Mesendoderm (in vitro differentiated cells): ENCODE measurements around the gene ING3.

Source experiments
- DNase-seq: peaks from one replicate; pipeline ENCODE4 v3.0.0; 2013
- H2AK5ac ChIP-seq: 2 replicates; pipeline ENCODE4 v1.6.1; 2013; ENCODE audit warnings: low read length, inconsistent platforms
- H2BK120ac ChIP-seq: 2 replicates; pipeline ENCODE4 v1.6.1; 2013; ENCODE audit warnings: low read depth, mild to moderate bottlenecking, low read length, moderate library complexity, mixed read lengths
- H2BK15ac ChIP-seq: replicated peaks from 2 replicates; pipeline ENCODE4 v1.6.1; 2013; ENCODE audit warnings: low read depth, mild to moderate bottlenecking, moderate library complexity
- H2BK5ac ChIP-seq: 2 replicates; pipeline ENCODE4 v1.6.1; 2013; ENCODE audit warnings: low read length, inconsistent platforms
- H3K18ac ChIP-seq: 2 replicates; pipeline ENCODE4 v1.6.1; 2013; ENCODE audit warnings: mild to moderate bottlenecking, low read length, mixed read lengths
- H3K23ac ChIP-seq: one replicate; pipeline ENCODE4 v1.6.1; 2013; ENCODE audit warnings: low read length
- H3K27ac ChIP-seq: 2 replicates; pipeline ENCODE4 v1.5.1; 2013; ENCODE audit warnings: low read depth, mild to moderate bottlenecking, inconsistent platforms, low read length, moderate library complexity
- H3K27me3 ChIP-seq: 2 replicates; pipeline ENCODE4 v1.6.1; 2013; ENCODE audit warnings: low read length, control low read depth, mild to moderate bottlenecking, inconsistent platforms; ENCODE audit not compliant: insufficient read depth, poor library complexity
- H3K36me3 ChIP-seq: 2 replicates; pipeline ENCODE4 v1.6.1; 2013; ENCODE audit warnings: low read length, inconsistent platforms; ENCODE audit not compliant: control insufficient read depth, insufficient read depth
- H3K4ac ChIP-seq: one replicate; pipeline ENCODE4 v1.6.1; 2013; ENCODE audit warnings: low read depth, mild to moderate bottlenecking, low read length, moderate library complexity
- H3K4me1 ChIP-seq: 2 replicates; pipeline ENCODE4 v1.6.1; 2013; ENCODE audit warnings: low read depth, low read length, inconsistent platforms; ENCODE audit not compliant: control insufficient read depth
- H3K4me2 ChIP-seq: 2 replicates; pipeline ENCODE4 v1.6.1; 2013; ENCODE audit warnings: low read length
- H3K4me3 ChIP-seq: 2 replicates; pipeline ENCODE4 v1.5.1; 2013; ENCODE audit warnings: mild to moderate bottlenecking, low read length
- H3K56ac ChIP-seq: one replicate; pipeline ENCODE4 v1.6.1; 2013; ENCODE audit warnings: low read length
- H3K79me1 ChIP-seq: 2 replicates; pipeline ENCODE4 v1.6.1; 2013; ENCODE audit warnings: low read length, inconsistent platforms
- H3K79me2 ChIP-seq: 2 replicates; pipeline ENCODE4 v1.6.1; 2013; ENCODE audit warnings: mild to moderate bottlenecking, low read length; ENCODE audit not compliant: control insufficient read depth, insufficient read depth
- H3K9ac ChIP-seq: 2 replicates; pipeline ENCODE4 v1.6.1; 2013; ENCODE audit warnings: low read length, inconsistent platforms
- H4K5ac ChIP-seq: one replicate; pipeline ENCODE4 v1.6.1; 2013; ENCODE audit warnings: low read length
- H4K8ac ChIP-seq: one replicate; pipeline ENCODE4 v1.6.1; 2013; ENCODE audit warnings: low read depth, mild to moderate bottlenecking, control low read depth, low read length, moderate library complexity
- WGBS: extraction: QIAGEN DNeasy Blood & Tissue Kit; methylation state at CpG from one replicate; pipeline ENCODE4 v1.1.7; 2013; ENCODE audit warnings: low lambda C conversion rate, missing lambda C conversion rate; ENCODE audit not compliant: insufficient coverage; ENCODE audit errors: extremely low coverage; 5-methylcytosine and 5-hydroxymethylcytosine counted together

Gene ING3

GRCh38 chr7:120993553-120994191, 43.1 kb downstream of the ING3 start:
- no peak overlapping the region for H3K56ac ChIP-seq
- no CpG with 5 or more reads among the region's 5 CpGs for WGBS
- no peak overlapping the region for H3K18ac ChIP-seq
- no peaks in the 10 kb centered on the region for H3K79me1 ChIP-seq
- H4K5ac ChIP-seq = no peak overlapping the region
- H3K4me1 ChIP-seq = no peaks in the 10 kb centered on the region
- H3K27ac ChIP-seq = no peak overlapping the region
- H3K36me3 ChIP-seq = no peaks in the 10 kb centered on the region
- no peaks in the 10 kb centered on the region for H3K79me2 ChIP-seq
- no peak overlapping the region for H3K4me2 ChIP-seq
- H2BK120ac ChIP-seq = no peak overlapping the region
- no peak overlapping the region for H2BK15ac ChIP-seq
- H3K4me3 ChIP-seq = no peak overlapping the region
- no peak overlapping the region for H3K4ac ChIP-seq
- no peak overlapping the region for H2AK5ac ChIP-seq
- no peak overlapping the region for H2BK5ac ChIP-seq
- no peak overlapping the region for H4K8ac ChIP-seq
- no peak overlapping the region for H3K9ac ChIP-seq
- H3K23ac ChIP-seq = no peak overlapping the region
- no peaks in the 10 kb centered on the region for H3K27me3 ChIP-seq
- DNase-seq = no peak

GRCh38 chr7:120994512-120995410, 44.2 kb downstream of the ING3 start:
- Histone ChIP-seq H2BK120ac (no peak overlapping the region), H3K27ac (no peak overlapping the region), H4K8ac (no peak overlapping the region), H2AK5ac (no peak overlapping the region), H3K4me3 (no peak overlapping the region), H3K56ac (no peak overlapping the region), H2BK15ac (no peak overlapping the region), H2BK5ac (no peak overlapping the region), H3K4me1 (no peaks in the 10 kb centered on the region), H3K27me3 (no peaks in the 10 kb centered on the region), H3K4ac (no peak overlapping the region), H3K23ac (no peak overlapping the region), H3K36me3 (no peaks in the 10 kb centered on the region), H4K5ac (no peak overlapping the region), H3K4me2 (no peak overlapping the region), H3K79me2 (no peaks in the 10 kb centered on the region), H3K79me1 (no peaks in the 10 kb centered on the region), H3K18ac (no peak overlapping the region), H3K9ac (no peak overlapping the region)
- DNase-seq = no peak
- no CpG with 5 or more reads among the region's 5 CpGs for WGBS

DNA sequence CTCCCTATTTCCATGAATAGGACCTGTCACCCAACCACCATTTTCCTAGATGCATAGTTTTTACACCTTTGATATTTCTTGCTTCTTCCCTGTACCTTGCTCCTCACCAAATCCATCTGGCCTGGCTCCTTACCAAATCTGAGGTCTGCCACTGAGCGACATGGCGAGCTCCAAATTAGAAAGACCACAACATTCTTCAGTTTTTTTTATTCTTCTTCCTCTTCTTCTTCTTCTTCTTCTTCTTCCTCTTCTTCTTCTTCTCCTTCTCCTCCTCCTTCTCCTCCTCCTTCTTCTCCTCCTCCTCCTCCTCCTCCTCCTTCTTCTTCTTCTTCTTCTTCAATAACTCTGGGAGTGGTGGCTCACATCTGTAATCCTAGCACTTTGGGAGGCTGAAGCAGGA, 45.1 kb downstream of the ING3 start:
- no CpG with 5 or more reads among the region's 2 CpGs for WGBS
- no peak overlapping the region for H2BK120ac ChIP-seq
- no peak for DNase-seq
- no peak overlapping the region for H3K27ac ChIP-seq
- no peaks in the 10 kb centered on the region for H3K4me1 ChIP-seq
- no peaks in the 10 kb centered on the region for H3K27me3 ChIP-seq
- H3K4ac ChIP-seq = no peak overlapping the region
- H2AK5ac ChIP-seq = no peak overlapping the region
- H3K4me3 ChIP-seq = no peak overlapping the region
- H4K5ac ChIP-seq = no peak overlapping the region
- no peaks in the 10 kb centered on the region for H3K79me2 ChIP-seq
- no peaks in the 10 kb centered on the region for H3K36me3 ChIP-seq
- H3K23ac ChIP-seq = no peak overlapping the region
- no peak overlapping the region for H3K56ac ChIP-seq
- H3K79me1 ChIP-seq = no peaks in the 10 kb centered on the region
- H3K9ac ChIP-seq = no peak overlapping the region
- H2BK5ac ChIP-seq = no peak overlapping the region
- H4K8ac ChIP-seq = no peak overlapping the region
- no peak overlapping the region for H2BK15ac ChIP-seq
- no peak overlapping the region for H3K4me2 ChIP-seq
- H3K18ac ChIP-seq = no peak overlapping the region

DNA sequence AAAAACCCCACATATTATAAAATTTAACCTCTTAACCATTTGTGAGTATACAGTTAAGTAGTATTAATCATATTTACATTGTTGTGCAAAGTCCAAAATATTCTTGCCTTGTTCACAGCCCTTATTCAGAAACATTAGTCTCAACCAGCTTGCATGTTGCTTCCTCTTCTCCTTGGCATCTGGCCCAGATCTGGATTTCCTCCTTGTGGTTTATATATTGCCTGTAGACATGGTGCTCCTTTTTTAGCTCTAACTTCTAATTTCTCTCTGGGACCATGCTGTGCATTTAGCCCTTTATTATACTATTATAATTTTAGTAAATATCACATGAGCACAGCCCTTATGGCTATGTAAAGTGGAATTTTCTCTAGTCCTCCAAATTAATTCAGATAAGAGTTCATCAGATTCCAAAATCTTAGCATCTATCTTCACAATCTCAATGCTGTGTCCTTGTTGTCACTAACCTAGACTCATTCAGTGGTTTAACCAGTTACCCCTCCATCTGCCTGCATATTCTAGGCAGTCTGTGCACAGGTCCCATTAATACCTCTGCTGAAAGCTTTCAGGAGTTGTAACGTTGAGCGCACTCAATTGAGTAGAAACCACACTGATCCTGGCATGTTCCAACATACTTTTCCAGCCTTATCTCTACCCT, 45.9 kb downstream of the ING3 start:
- H4K8ac ChIP-seq = no peak overlapping the region
- DNase-seq = no peak
- H3K27me3 ChIP-seq = no peaks in the 10 kb centered on the region
- H3K4me2 ChIP-seq = no peak overlapping the region
- no peak overlapping the region for H3K4ac ChIP-seq
- no peak overlapping the region for H3K27ac ChIP-seq
- H3K36me3 ChIP-seq = no peaks in the 10 kb centered on the region
- H3K79me1 ChIP-seq = no peaks in the 10 kb centered on the region
- H3K9ac ChIP-seq = no peak overlapping the region
- H3K4me1 ChIP-seq = no peaks in the 10 kb centered on the region
- H3K56ac ChIP-seq = no peak overlapping the region
- H2BK15ac ChIP-seq = no peak overlapping the region
- H3K18ac ChIP-seq = no peak overlapping the region
- H2BK5ac ChIP-seq = no peak overlapping the region
- no CpG with 5 or more reads among the region's 2 CpGs for WGBS
- H3K4me3 ChIP-seq = no peak overlapping the region
- no peak overlapping the region for H2BK120ac ChIP-seq
- H4K5ac ChIP-seq = no peak overlapping the region
- no peak overlapping the region for H3K23ac ChIP-seq
- no peak overlapping the region for H2AK5ac ChIP-seq
- H3K79me2 ChIP-seq = no peaks in the 10 kb centered on the region

- no peak overlapping the region for H3K23ac ChIP-seq
- H3K27ac ChIP-seq = no peak overlapping the region
- no peak overlapping the region for H3K9ac ChIP-seq
- H3K4me2 ChIP-seq = no peak overlapping the region
- no peaks in the 10 kb centered on the region for H3K36me3 ChIP-seq
- no peak overlapping the region for H4K5ac ChIP-seq
- no peak overlapping the region for H3K56ac ChIP-seq
- H3K4me1 ChIP-seq = no peaks in the 10 kb centered on the region
- no peak overlapping the region for H3K4me3 ChIP-seq
- H2BK5ac ChIP-seq = no peak overlapping the region
- H2BK15ac ChIP-seq = no peak overlapping the region
- H3K18ac ChIP-seq = no peak overlapping the region
- no peak overlapping the region for H3K4ac ChIP-seq
- no peak overlapping the region for H2BK120ac ChIP-seq
- no peaks in the 10 kb centered on the region for H3K79me2 ChIP-seq
- H2AK5ac ChIP-seq = no peak overlapping the region
- no peaks in the 10 kb centered on the region for H3K79me1 ChIP-seq
- no peak for DNase-seq
- no peak overlapping the region for H4K8ac ChIP-seq
- no peaks in the 10 kb centered on the region for H3K27me3 ChIP-seq
Measured at GRCh38 chr7:120996988-120997345, 46.4 kb downstream of the ING3 start.
